Calu3 (cell line): ENCODE data around the gene SNX10. TPM values are rescaled to one million over a fixed set of nuclear protein-coding genes. Genes with fewer than 3 reads are reported as not detected.

Experiments
- BruUV-seq: library from RNA; stranded (reverse); fragments of 400-500 nt; replicated peaks from 2 replicates; lab custom pipeline; 2021; lab: Mats Ljungman, UMichigan
- CTCF ChIA-PET: fragments of 300-600 bp; sonication (Branson Sonifier 250); formaldehyde crosslinking; loops from one replicate; lab custom pipeline; 2022; ENCODE audit warnings: antibody characterized with exemption; lab: Charles Lee
- DNase-seq: peaks from one replicate; pipeline ENCODE4 v3.0.0; 2022
- H3K27ac Mint-ChIP-seq: one replicate; pipeline ENCODE4 v1.8.0; 2022; ENCODE audit warnings: mixed read lengths; ENCODE audit not compliant: unreplicated experiment
- H3K27me3 Mint-ChIP-seq: one replicate; pipeline ENCODE4 v1.8.0; 2022; ENCODE audit warnings: mixed read lengths; ENCODE audit not compliant: unreplicated experiment
- H3K36me3 Mint-ChIP-seq: one replicate; pipeline ENCODE4 v1.8.0; 2022; ENCODE audit warnings: mild to moderate bottlenecking, moderate library complexity, mixed read lengths; ENCODE audit not compliant: insufficient read depth, unreplicated experiment
- H3K4me1 Mint-ChIP-seq: one replicate; pipeline ENCODE4 v1.8.0; 2022; ENCODE audit warnings: mild to moderate bottlenecking, low read depth, mixed read lengths; ENCODE audit not compliant: unreplicated experiment
- H3K4me3 Mint-ChIP-seq: one replicate; pipeline ENCODE4 v1.8.0; 2022; ENCODE audit warnings: mild to moderate bottlenecking, low read depth, moderate library complexity, mixed read lengths; ENCODE audit not compliant: unreplicated experiment
- H3K9me3 Mint-ChIP-seq: one replicate; pipeline ENCODE4 v1.8.0; 2022; ENCODE audit warnings: low read depth, mixed read lengths; ENCODE audit not compliant: unreplicated experiment
- CTCF ChIP-seq: fragments of 200-600 bp; IDR thresholded peaks from one replicate; pipeline ENCODE4 v1.8.0; 2022; ENCODE audit warnings: antibody characterized with exemption; ENCODE audit not compliant: unreplicated experiment
- intact Hi-C: fragments of 100-400 bp; cut with micrococcal nuclease; formaldehyde crosslinking; loops from one replicate; pipeline ENCODE4 v1.10.0; 2022; ENCODE audit not compliant: unreplicated experiment
- total RNA-seq: library from RNA; stranded (reverse); gene quantifications from 2 replicates; pipeline ENCODE4 v1.2.3, GENCODE V29; 2022

Gene SNX10
- total RNA-seq, 1 experiment from 2014 or later: 22.1 TPM

- CTCF ChIA-PET: interaction anchor here (0.7 to 1.5 kb wide), 3 partner anchors 11 to 100 kb away, joined by 3 to 9 read pairs (median 5); no protein-coding TSS in a partner anchor
- Mint-ChIP-seq H3K4me1 (no peaks in the 10 kb centered on the region), H3K4me3 (no peak overlapping the region), H3K27me3 (no peaks in the 10 kb centered on the region), H3K9me3 (no peaks in the 10 kb centered on the region), H3K27ac (no peak overlapping the region), H3K36me3 (no peaks in the 10 kb centered on the region)
- no TSS peak for BruUV-seq
- DNase-seq: no peak
- TF ChIP-seq CTCF: no peak
- intact Hi-C loops: no loop called here
Observed at GRCh38 chr7:26356929-26357798, 65.5 kb downstream of the SNX10 start.

GRCh38 chr7:26357799-26358151 lies 66.1 kb downstream of the SNX10 start:
- TF ChIP-seq CTCF: no peak
- intact Hi-C loops: no loop called here
- no peaks in the 10 kb centered on the region for H3K9me3 Mint-ChIP-seq
- DNase-seq: no peak
- H3K36me3 Mint-ChIP-seq: no peaks in the 10 kb centered on the region
- BruUV-seq: no TSS peak
- no peaks in the 10 kb centered on the region for H3K4me1 Mint-ChIP-seq
- no peaks in the 10 kb centered on the region for H3K27me3 Mint-ChIP-seq
- CTCF ChIA-PET: interaction anchor here (0.7 to 1.5 kb wide), 2 partner anchors 11 to 12 kb away, joined by 3 to 5 read pairs; no protein-coding TSS in a partner anchor
- H3K27ac Mint-ChIP-seq: no peak overlapping the region
- H3K4me3 Mint-ChIP-seq: no peak overlapping the region

GRCh38 chr7:26360650-26361049 lies 69.0 kb downstream of the SNX10 start:
- Mint-ChIP-seq H3K4me3 (no peak overlapping the region), H3K27ac (no peak overlapping the region), H3K36me3 (peaks cover 5% of the 10 kb centered on the region), H3K4me1 (peaks cover 16% of the 10 kb centered on the region), H3K27me3 (no peaks in the 10 kb centered on the region), H3K9me3 (no peaks in the 10 kb centered on the region)
- CTCF ChIA-PET: interaction anchor here (1.0 kb wide), 1 partner anchor 209 kb away, joined by 4 read pairs; the partner anchor contains the start of gene NFE2L3
- no TSS peak for BruUV-seq
- no peak for TF ChIP-seq CTCF
- no peak for DNase-seq
- intact Hi-C loops: no loop called here

- Mint-ChIP-seq H3K27ac (no peak overlapping the region), H3K27me3 (no peaks in the 10 kb centered on the region), H3K36me3 (peaks cover 5% of the 10 kb centered on the region), H3K4me3 (no peak overlapping the region), H3K4me1 (peaks cover 25% of the 10 kb centered on the region), H3K9me3 (no peaks in the 10 kb centered on the region)
- DNase-seq: no peak
- no TSS peak for BruUV-seq
- intact Hi-C loops: no loop called here
- CTCF ChIA-PET: interaction anchor here (0.7 kb wide), 1 partner anchor 11 kb away, joined by 3 read pairs; no protein-coding TSS in a partner anchor
- no peak for TF ChIP-seq CTCF
Observed at GRCh38 chr7:26361637-26362036, 70.0 kb downstream of the SNX10 start.
